GM12872 (cell line): Measurements from ENCODE around the gene PCBD1.

ENCODE experiments used
- TF ChIP-seq, protein P1 (sequence below): IDR thresholded peaks from 3 replicates; pipeline ENCODE4 v1.5.1; 2011; ENCODE audit warnings: low read depth, mild to moderate bottlenecking, low read length, moderate library complexity; ENCODE audit not compliant: insufficient read depth

The PCBD1 gene

DNA sequence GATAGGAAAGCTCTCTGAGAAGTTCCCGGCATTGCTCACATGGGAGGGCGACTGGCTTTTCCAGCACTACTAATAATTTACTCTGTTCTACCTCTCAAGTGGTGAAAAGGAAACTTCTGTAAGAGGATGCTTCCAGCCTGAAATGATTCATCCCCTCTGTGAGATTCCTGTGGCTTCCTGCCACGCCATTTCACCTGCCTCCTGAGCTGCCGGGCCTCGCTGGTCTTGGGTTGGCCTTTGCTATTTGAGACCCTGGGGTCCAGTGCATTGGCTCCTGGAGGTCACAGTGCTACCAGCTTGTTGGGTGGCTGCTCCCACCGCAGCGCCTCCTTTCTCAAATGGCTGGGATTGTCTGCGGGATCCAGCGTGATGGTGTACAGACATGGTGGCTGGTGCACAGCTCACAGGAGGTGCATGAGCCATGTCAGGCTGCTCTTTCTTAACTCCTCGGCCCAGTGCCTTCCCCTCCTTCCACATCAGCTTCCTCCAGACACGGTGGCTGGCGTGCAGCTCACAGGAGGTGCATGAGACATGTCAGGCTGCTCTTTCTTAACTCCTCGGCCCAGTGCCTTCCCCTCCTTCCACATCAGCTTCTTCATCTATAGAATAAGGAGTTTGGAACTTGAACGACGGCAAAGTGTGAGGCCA is 42.9 kb upstream of the PCBD1 start:
- TF ChIP-seq, protein P1, sequence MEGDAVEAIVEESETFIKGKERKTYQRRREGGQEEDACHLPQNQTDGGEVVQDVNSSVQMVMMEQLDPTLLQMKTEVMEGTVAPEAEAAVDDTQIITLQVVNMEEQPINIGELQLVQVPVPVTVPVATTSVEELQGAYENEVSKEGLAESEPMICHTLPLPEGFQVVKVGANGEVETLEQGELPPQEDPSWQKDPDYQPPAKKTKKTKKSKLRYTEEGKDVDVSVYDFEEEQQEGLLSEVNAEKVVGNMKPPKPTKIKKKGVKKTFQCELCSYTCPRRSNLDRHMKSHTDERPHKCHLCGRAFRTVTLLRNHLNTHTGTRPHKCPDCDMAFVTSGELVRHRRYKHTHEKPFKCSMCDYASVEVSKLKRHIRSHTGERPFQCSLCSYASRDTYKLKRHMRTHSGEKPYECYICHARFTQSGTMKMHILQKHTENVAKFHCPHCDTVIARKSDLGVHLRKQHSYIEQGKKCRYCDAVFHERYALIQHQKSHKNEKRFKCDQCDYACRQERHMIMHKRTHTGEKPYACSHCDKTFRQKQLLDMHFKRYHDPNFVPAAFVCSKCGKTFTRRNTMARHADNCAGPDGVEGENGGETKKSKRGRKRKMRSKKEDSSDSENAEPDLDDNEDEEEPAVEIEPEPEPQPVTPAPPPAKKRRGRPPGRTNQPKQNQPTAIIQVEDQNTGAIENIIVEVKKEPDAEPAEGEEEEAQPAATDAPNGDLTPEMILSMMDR, result no peak

DNA sequence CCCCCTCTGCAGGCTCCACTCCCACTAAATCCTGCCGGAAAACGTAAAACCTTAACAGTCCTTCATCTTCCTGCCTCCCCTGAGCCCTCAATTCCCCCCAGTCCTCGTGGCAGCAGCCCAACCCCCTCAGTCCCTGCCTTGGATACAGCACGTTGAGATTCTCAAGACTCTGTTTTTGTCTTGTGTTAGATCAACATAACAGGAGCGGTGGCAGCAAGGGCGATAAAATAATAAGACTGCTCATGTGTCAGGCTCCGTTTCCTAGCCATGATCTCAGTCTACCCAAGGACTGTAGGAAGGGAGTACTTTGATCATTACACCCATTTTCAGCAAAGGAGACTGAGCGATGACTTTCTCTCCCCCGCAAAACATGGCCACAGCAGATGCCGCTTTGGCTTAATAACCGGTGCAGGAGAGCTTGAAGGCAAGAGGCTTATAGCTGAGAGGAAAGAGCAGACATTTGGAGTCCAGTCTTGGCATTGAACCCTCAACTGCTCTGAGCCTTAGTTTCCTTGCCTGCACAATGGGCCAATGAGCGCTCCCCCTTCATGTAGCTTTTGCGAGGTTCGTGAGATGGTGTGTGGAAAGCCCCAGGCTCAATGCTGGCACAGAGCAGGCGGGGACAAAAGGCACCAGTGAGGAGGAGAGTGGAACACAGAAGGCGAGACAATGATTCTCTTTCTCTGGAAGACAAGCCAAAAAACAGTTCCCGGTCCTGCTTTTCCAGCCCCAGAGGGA is 42.1 kb upstream of the PCBD1 start:
- TF ChIP-seq, protein P1, result no peak

DNA sequence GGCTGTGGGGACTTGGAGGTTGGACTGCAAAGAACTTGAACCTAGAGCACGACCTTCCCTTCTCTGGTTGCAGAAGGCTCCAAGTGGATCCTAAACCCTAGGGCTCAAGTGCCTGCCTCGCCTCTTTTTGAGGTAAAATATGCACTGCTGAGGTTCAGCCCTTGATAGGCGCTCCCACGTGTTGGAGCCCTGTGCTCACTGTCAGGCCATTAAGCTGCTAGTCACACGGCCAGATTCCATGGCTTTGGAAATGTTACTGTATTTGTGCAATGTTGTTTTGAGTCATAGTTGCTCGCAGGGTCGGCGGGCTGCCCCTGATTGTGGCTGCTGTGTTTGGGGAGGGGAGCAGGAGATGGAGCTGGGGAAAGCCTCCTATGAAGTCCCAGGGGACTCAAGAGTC is 39.8 kb upstream of the PCBD1 start:
- TF ChIP-seq, protein P1, result no peak

DNA sequence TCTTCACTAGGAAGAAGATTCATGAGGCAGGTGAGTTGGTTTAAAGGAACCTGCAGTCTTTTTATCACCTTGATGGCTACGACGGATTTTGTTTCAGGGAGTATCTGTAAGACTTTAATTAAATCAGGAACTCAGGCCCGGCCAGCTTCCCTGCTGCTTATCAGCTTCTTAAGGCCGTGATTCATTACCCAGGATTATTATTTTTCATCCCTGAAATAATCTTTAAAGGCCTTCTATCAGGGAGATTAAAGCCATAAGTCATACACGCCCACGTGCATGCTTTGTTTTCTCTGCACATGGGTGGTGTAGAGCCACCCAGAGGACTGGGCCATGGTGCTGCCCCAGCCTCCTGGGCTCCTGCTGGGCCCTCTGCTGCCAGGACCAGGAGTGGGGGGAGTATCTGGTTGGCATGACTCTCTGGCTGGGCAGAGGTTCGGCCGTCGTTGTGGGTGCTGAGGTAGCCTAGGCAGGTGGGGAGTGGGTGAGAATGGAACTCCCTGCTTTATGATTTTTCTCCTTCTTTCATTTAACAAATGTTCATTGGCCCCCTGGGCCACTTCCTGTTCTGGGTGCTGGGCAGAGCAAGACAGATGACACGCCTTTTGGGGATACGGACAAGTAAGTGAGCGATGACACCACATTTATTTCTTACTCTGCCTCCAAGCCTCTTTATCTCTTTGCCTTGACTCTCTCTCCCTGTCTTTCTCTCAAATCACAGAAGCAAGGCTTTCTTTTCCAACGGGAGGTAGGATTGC is 39.0 kb upstream of the PCBD1 start:
- TF ChIP-seq, protein P1, result no peak

DNA sequence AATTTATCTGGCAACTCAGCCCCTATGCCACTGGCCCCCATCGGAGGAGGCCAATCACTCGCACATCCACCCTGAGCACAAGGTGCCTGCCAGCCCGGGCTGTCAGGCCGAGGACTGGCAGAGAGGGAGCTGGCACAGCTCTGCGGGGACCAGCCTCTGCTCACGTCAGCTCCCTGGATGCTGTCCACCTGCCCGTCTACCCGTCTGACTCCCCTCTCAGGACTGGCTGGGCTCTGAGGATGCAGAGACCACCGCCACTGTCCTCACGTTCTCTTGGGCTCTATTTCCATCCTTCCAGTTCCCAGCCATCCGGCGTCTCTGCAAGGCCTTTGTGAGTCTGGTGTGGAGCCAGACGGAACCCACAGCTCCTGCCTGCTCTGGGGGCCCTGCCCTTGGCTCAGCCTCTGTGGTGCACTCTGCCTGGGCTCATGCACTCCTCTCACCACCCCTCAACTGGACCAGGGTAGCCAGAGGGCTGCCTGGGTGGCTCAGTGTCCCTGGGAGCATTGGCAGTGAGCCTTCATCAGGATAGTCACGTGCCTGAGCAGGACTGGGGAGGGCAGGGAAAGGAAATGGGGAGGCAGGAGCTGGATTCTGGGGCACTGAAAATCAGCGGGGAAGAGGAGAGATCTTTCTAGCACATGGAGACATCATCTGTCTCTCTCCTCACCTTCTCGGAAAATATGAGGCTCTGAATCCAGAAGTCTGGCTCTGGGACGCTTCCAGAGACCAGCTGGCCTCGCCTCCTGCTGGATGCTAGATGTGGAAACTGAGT is 38.0 kb upstream of the PCBD1 start:
- TF ChIP-seq, protein P1, result no peak

DNA sequence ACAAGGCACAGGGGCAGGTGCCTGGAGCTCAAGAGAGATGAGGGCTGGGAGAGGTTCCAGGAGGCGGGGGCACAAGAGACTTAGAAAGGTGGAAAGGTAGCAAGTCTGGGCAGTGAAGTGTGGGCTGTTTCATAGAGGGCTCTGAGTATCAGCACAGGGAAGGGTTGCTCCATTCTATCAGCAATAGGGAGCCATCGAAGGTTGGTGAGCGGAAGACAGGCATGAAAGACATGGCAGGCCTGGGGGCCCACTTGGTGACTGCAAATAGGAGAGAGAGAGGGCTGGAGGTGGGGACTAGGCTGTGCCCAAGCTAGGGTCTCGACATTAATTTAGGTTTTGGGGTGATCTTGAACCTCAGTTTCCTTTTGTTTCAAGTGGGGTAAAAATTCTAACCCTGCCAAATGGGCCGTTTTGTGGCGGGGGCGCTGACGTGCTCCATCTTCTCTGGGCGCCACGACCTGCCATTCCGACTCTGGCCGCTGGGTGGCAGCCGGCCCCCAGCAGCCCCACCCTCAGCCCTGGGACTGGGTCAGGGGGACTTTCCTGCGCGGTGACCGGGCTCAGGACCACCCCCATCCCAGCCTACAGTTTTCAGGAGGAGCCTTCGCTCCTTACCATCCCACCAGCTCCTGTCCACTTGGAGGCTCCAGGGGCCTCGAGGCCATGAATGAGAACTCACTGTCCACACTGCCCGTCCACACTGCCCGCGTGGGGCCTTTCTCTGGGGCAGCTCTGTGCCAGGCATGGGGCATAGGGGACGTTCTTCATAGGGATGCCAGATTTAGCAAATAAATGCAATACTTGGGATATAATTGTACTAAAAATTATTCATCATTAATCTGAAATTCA is 37.2 kb upstream of the PCBD1 start:
- TF ChIP-seq, protein P1, result peak; percentile 93
